Osteoblast (primary cell): ENCODE results near the gene TPM1. TPM values are rescaled to one million over a fixed set of nuclear protein-coding genes. Genes with fewer than 3 reads are reported as not detected.

Source experiments
- DNase-seq: peaks from one replicate; pipeline ENCODE4 v3.0.0; 2011; ENCODE audit warnings: low spot score, mixed read lengths; ENCODE audit not compliant: insufficient read length; ENCODE audit errors: missing footprints
- H2AFZ ChIP-seq: 2 replicates; pipeline ENCODE4 v1.6.0; 2011; ENCODE audit warnings: mild to moderate bottlenecking, low read length
- H3K27ac ChIP-seq: 2 replicates; pipeline ENCODE4 v1.5.1; 2011; ENCODE audit warnings: mild to moderate bottlenecking, low read depth, low read length, moderate library complexity
- H3K27me3 ChIP-seq: 2 replicates; pipeline ENCODE4 v1.6.0; 2012; ENCODE audit warnings: mild to moderate bottlenecking, control low read depth, inconsistent platforms, low read length, moderate library complexity; ENCODE audit not compliant: insufficient read depth
- H3K36me3 ChIP-seq: 2 replicates; pipeline ENCODE4 v1.5.1; 2011; ENCODE audit warnings: mild to moderate bottlenecking, low read length, control low read depth, moderate library complexity; ENCODE audit not compliant: insufficient read depth
- H3K4me1 ChIP-seq: 2 replicates; pipeline ENCODE4 v1.5.1; 2011; ENCODE audit warnings: mild to moderate bottlenecking, low read length, control low read depth, moderate library complexity; ENCODE audit not compliant: insufficient read depth
- H3K4me2 ChIP-seq: 2 replicates; pipeline ENCODE4 v1.6.0; 2011; ENCODE audit warnings: mild to moderate bottlenecking, low read length; ENCODE audit not compliant: insufficient read depth
- H3K4me3 ChIP-seq: fragments of 200-600 bp; sonication (generic); 3 replicates; pipeline ENCODE4 v1.5.1; 2012; ENCODE audit warnings: mild to moderate bottlenecking, low read length, inconsistent platforms; ENCODE audit not compliant: insufficient read depth
- H3K79me2 ChIP-seq: 2 replicates; pipeline ENCODE4 v1.6.0; 2012; ENCODE audit warnings: mild to moderate bottlenecking, low read length, control low read depth, inconsistent platforms; ENCODE audit not compliant: insufficient read depth
- H3K9me3 ChIP-seq: 2 replicates; pipeline ENCODE4 v1.5.1; 2011; ENCODE audit warnings: low read depth, low read length, control low read depth
- H4K20me1 ChIP-seq: 2 replicates; pipeline ENCODE4 v1.6.0; 2012; ENCODE audit warnings: mild to moderate bottlenecking, low read length, control low read depth; ENCODE audit not compliant: insufficient read depth
- CTCF ChIP-seq: IDR thresholded peaks from 2 replicates; pipeline ENCODE4 v1.5.1; 2011; ENCODE audit warnings: mild to moderate bottlenecking, low read depth, low read length, moderate library complexity; ENCODE audit errors: extremely low read depth
- total RNA-seq: library from RNA; depleted of rRNA; stranded (reverse); fragments of >200 nt; gene quantifications from 2 replicates; pipeline ENCODE4 v1.2.3, GENCODE V29; 2012

The TPM1 gene
- total RNA-seq, 1 donor = 1,563 TPM

- Histone ChIP-seq H3K4me2 (no peak overlapping the region), H3K4me3 (no peak overlapping the region), H3K79me2 (peaks cover 52% of the 10 kb centered on the region), H4K20me1 (peaks cover 76% of the 10 kb centered on the region), H3K9me3 (no peaks in the 10 kb centered on the region), H2AFZ (no peak overlapping the region), H3K36me3 (peaks cover 99% of the 10 kb centered on the region), H3K27me3 (no peaks in the 10 kb centered on the region), H3K27ac (no peak overlapping the region), H3K4me1 (peaks cover 57% of the 10 kb centered on the region)
- DNase-seq = no peak
- no peak for TF ChIP-seq CTCF
These were observed 19.4 kb downstream of the TPM1 start for GRCh38 chr15:63061975-63062374.

- Histone ChIP-seq H2AFZ (no peak overlapping the region), H3K4me1 (peaks cover 57% of the 10 kb centered on the region), H3K4me2 (no peak overlapping the region), H3K27ac (peak overlapping the region; percentile 55), H3K9me3 (no peaks in the 10 kb centered on the region), H3K27me3 (no peaks in the 10 kb centered on the region), H3K36me3 (peaks cover 99% of the 10 kb centered on the region), H3K79me2 (peaks cover 42% of the 10 kb centered on the region), H3K4me3 (no peak overlapping the region), H4K20me1 (peaks cover 77% of the 10 kb centered on the region)
- DNase-seq = no peak
- TF ChIP-seq CTCF = no peak
These were observed 20.7 kb downstream of the TPM1 start for GRCh38 chr15:63063164-63063756.

- no peak for TF ChIP-seq CTCF
- Histone ChIP-seq H3K4me1 (peaks cover 60% of the 10 kb centered on the region), H3K27me3 (no peaks in the 10 kb centered on the region), H3K4me2 (no peak overlapping the region), H3K4me3 (no peak overlapping the region), H3K27ac (peak overlapping the region; percentile 55), H4K20me1 (peaks cover 81% of the 10 kb centered on the region), H3K9me3 (no peaks in the 10 kb centered on the region), H3K79me2 (peaks cover 41% of the 10 kb centered on the region), H3K36me3 (peaks cover 97% of the 10 kb centered on the region), H2AFZ (no peak overlapping the region)
- DNase-seq = no peak
These were observed 21.4 kb downstream of the TPM1 start for GRCh38 chr15:63063877-63064409.

GRCh38 chr15:63065262-63066221 lies 23.0 kb downstream of the TPM1 start:
- peak overlapping the region; percentile 66 for H3K27ac ChIP-seq
- H4K20me1 ChIP-seq = peaks cover 75% of the 10 kb centered on the region
- H3K9me3 ChIP-seq = no peaks in the 10 kb centered on the region
- H2AFZ ChIP-seq = no peak overlapping the region
- H3K27me3 ChIP-seq = no peaks in the 10 kb centered on the region
- peaks cover 33% of the 10 kb centered on the region for H3K79me2 ChIP-seq
- H3K36me3 ChIP-seq = peaks cover 97% of the 10 kb centered on the region
- no peak overlapping the region for H3K4me2 ChIP-seq
- DNase-seq = no peak
- TF ChIP-seq CTCF = no peak
- H3K4me1 ChIP-seq = peaks cover 46% of the 10 kb centered on the region
- H3K4me3 ChIP-seq = no peak overlapping the region
